GM13976 (cell line): ENCODE results near the gene MBOAT1.

ENCODE experiments used
- DNase-seq: peaks from one replicate; pipeline ENCODE4 v3.0.0; 2012; ENCODE audit warnings: low spot score
- CTCF ChIP-seq: IDR thresholded peaks from 2 replicates; pipeline ENCODE4 v1.5.1; 2012; ENCODE audit warnings: borderline replicate concordance, mild to moderate bottlenecking; ENCODE audit not compliant: insufficient read depth; ENCODE audit errors: extremely low read depth, missing control alignments, control extremely low read depth
- in situ Hi-C: fragments of 300-500 bp; cut with MboI; formaldehyde crosslinking; loops from one replicate; pipeline ENCODE4 v1.12.0; 2022; ENCODE audit warnings: low sequenced_read_pairs, mixed read lengths, inconsistent platforms; ENCODE audit not compliant: unreplicated experiment

Gene MBOAT1

GRCh38 chr6:20159781-20160540, 52.3 kb downstream of the MBOAT1 start:
- no peak for DNase-seq
- in situ Hi-C loops, result no loop called here
- no peak for TF ChIP-seq CTCF

GRCh38 chr6:20159098-20159497, 53.2 kb downstream of the MBOAT1 start:
- TF ChIP-seq CTCF, result no peak
- in situ Hi-C loops, result no loop called here
- DNase-seq, result no peak

- DNase-seq, result no peak
- TF ChIP-seq CTCF, result no peak
- in situ Hi-C loops, result no loop called here
Measured at GRCh38 chr6:20158676-20159075, 53.6 kb downstream of the MBOAT1 start.

- no peak for TF ChIP-seq CTCF
- in situ Hi-C loops, result no loop called here
- no peak for DNase-seq
Measured at GRCh38 chr6:20156824-20157223, 55.4 kb downstream of the MBOAT1 start.

- in situ Hi-C loops, result no loop called here
- DNase-seq, result no peak
- no peak for TF ChIP-seq CTCF
Measured at GRCh38 chr6:20154753-20155152, 57.5 kb downstream of the MBOAT1 start.

GRCh38 chr6:20153194-20153593, 59.1 kb downstream of the MBOAT1 start:
- in situ Hi-C loops, result no loop called here
- no peak for DNase-seq
- no peak for TF ChIP-seq CTCF
